K562 (cell line): ENCODE measurements around the gene TP53I13. TPM values are rescaled to one million over a fixed set of nuclear protein-coding genes. Genes with fewer than 3 reads are reported as not detected.

Experiments used
- ATAC-seq: fragments of 200-7000 bp; cut with Tn5 transposase; 3 replicates; pipeline ENCODE4 v1.9.1; 2020; ENCODE audit warnings: moderate library complexity
- BruUV-seq: library from RNA; stranded (reverse); fragments of 400-500 nt; replicated peaks from 2 replicates; lab custom pipeline; 2021; lab: Mats Ljungman, UMichigan
- CTCF ChIA-PET: fragments of 300-600 bp; formaldehyde crosslinking; extraction: SDS; loops from one replicate; lab custom pipeline; 2021; ENCODE audit warnings: low intra/inter-chr PET ratio; lab: Yijun Ruan, JAX
- POLR2A ChIA-PET: fragments of 300-600, 350-650 bp; sonication (Branson Sonifier 250); formaldehyde crosslinking; extraction: SDS; loops from one replicate; lab custom pipeline; 2021; ENCODE audit warnings: antibody characterized with exemption, inconsistent platforms; lab: Yijun Ruan, JAX
- DNase-seq, 4 experiments: peaks; one replicate each; pipeline versions ENCODE4 v3.0.0 to v3.0.0-alpha.2; 2011 to 2018; ENCODE audit warnings: low spot score in 3 of 4, mixed read lengths in 3 of 4; ENCODE audit errors: extremely low read depth in 1 of 4
- FAIRE-seq: peaks from 2 replicates; lab custom pipeline; 2011; peaks lifted over from hg19 to GRCh38; lab: Jason Lieb, UNC
- H2AFZ ChIP-seq: 2 replicates; pipeline ENCODE4 v1.6.0; 2011; ENCODE audit warnings: low read depth, low read length, control low read depth, inconsistent platforms
- H3K27ac ChIP-seq: fragments of 200-600 bp; 3 replicates; pipeline ENCODE4 v1.8.0; 2011; ENCODE audit warnings: low read depth, mild to moderate bottlenecking, control low read depth, inconsistent platforms, low read length, moderate library complexity, mixed read lengths; ENCODE audit errors: extremely low read depth
- H3K27me3 ChIP-seq, 2 experiments: fragments of 300-600 bp in 1 of 2; 2 replicates in 1 of 2; 3 replicates in 1 of 2; pipeline versions ENCODE4 v1.6.0 to v1.8.0; 2011; ENCODE audit warnings: inconsistent platforms in 2 of 2, low read length in 2 of 2, mild to moderate bottlenecking in 1 of 2, mixed read lengths in 1 of 2, moderate library complexity in 1 of 2; ENCODE audit not compliant: control insufficient read depth in 2 of 2, insufficient read depth in 2 of 2
- H3K36me3 ChIP-seq: fragments of 300-600 bp; 3 replicates; pipeline ENCODE4 v1.8.0; 2011; ENCODE audit warnings: mild to moderate bottlenecking, low read length, inconsistent platforms; ENCODE audit not compliant: control insufficient read depth, insufficient read depth
- H3K4me1 ChIP-seq, 2 experiments: fragments of 200-600 bp in 1 of 2; replicated peaks in 1 of 2; 2 replicates in 1 of 2; 3 replicates in 1 of 2; pipeline versions ENCODE4 v1.5.1 to v1.8.0; 2011; ENCODE audit warnings: inconsistent platforms in 2 of 2, low read length in 2 of 2, mild to moderate bottlenecking in 1 of 2, mixed read lengths in 1 of 2, moderate library complexity in 1 of 2; ENCODE audit not compliant: control insufficient read depth in 2 of 2, insufficient read depth in 2 of 2
- H3K4me2 ChIP-seq: 2 replicates; pipeline ENCODE4 v1.6.1; 2011; ENCODE audit warnings: low read length, control low read depth, inconsistent platforms, mixed read lengths; ENCODE audit not compliant: insufficient read depth
- H3K4me3 ChIP-seq: fragments of 200-600 bp; sonication (generic), shearing (Covaris generic); 2 replicates; pipeline ENCODE4 v1.5.1; 2016; ENCODE audit warnings: control low read depth, inconsistent platforms
- H3K79me2 ChIP-seq: fragments of 200-600 bp; 3 replicates; pipeline ENCODE4 v1.8.0; 2011; ENCODE audit warnings: low read length, inconsistent platforms; ENCODE audit not compliant: control insufficient read depth, insufficient read depth
- H3K9ac ChIP-seq, 2 experiments: 2 replicates each; pipeline versions ENCODE4 v1.6.0 to v1.6.1; 2011; ENCODE audit warnings: low read depth in 2 of 2, low read length in 2 of 2, control low read depth in 1 of 2, inconsistent platforms in 1 of 2, mild to moderate bottlenecking in 1 of 2, mixed read lengths in 1 of 2; ENCODE audit not compliant: insufficient read depth in 1 of 2
- H3K9me1 ChIP-seq: one replicate; pipeline ENCODE4 v1.6.0; 2011; ENCODE audit warnings: inconsistent platforms, mild to moderate bottlenecking, low read length, moderate library complexity; ENCODE audit not compliant: control insufficient read depth, insufficient read depth
- H3K9me3 ChIP-seq: replicated peaks from 2 replicates; pipeline ENCODE4 v1.5.1; 2011; ENCODE audit warnings: low read depth, low read length, inconsistent platforms; ENCODE audit not compliant: control insufficient read depth, insufficient read depth
- H4K20me1 ChIP-seq: replicated peaks from 2 replicates; pipeline ENCODE4 v1.6.1; 2011; ENCODE audit warnings: low read length, inconsistent platforms, mixed read lengths; ENCODE audit not compliant: control insufficient read depth, insufficient read depth
- CREB3 ChIP-seq: fragments of 450-650 bp; conservative IDR thresholded peaks from 2 replicates; pipeline ENCODE4 v1.6.1; 2016; ENCODE audit warnings: missing genetic modification characterization, low read depth, mild to moderate bottlenecking, missing compliant biosample characterization, moderate library complexity
- MAX ChIP-seq: sonication (generic); formaldehyde crosslinking; IDR thresholded peaks from 2 replicates; pipeline ENCODE4 v1.9.0; 2022; ENCODE audit warnings: mild to moderate bottlenecking, missing genetic modification reagents
- PRDM10 ChIP-seq: fragments of 450-650 bp; IDR thresholded peaks from 2 replicates; pipeline ENCODE4 v1.6.1; 2018; ENCODE audit not compliant: partially characterized antibody
- RB1 ChIP-seq: fragments of 450-650 bp; IDR thresholded peaks from 2 replicates; pipeline ENCODE4 v1.6.1; 2017; ENCODE audit warnings: low read depth, mild to moderate bottlenecking
- RFX7 ChIP-seq: fragments of 250-450 bp; sonication (Bioruptor Pico); IDR thresholded peaks from 2 replicates; pipeline ENCODE4 v1.5.1; 2021; ENCODE audit warnings: mild to moderate bottlenecking
- SMAD1 ChIP-seq: fragments of 150-350 bp; IDR thresholded peaks from 2 replicates; pipeline ENCODE4 v1.6.1; 2014; ENCODE audit warnings: low read length, low read depth; ENCODE audit not compliant: partially characterized antibody
- SNAPC5 ChIP-seq: fragments of 250-450 bp; sonication (Bioruptor Pico); IDR thresholded peaks from 2 replicates; pipeline ENCODE4 v1.8.0; 2021; ENCODE audit warnings: moderate library complexity, mild to moderate bottlenecking, inconsistent platforms
- TCFL5 ChIP-seq: fragments of 250-450 bp; sonication (Bioruptor Pico); conservative IDR thresholded peaks from 2 replicates; pipeline ENCODE4 v1.6.1; 2021; ENCODE audit warnings: mild to moderate bottlenecking, moderate library complexity, matching md5 sums
- ZFPM2 ChIP-seq: fragments of 250-450 bp; sonication (Bioruptor Pico); IDR thresholded peaks from 2 replicates; pipeline ENCODE4 v1.5.1; 2022; ENCODE audit warnings: mild to moderate bottlenecking
- ZNF197 ChIP-seq: fragments of 200-800 bp; sonication (Bioruptor generic); IDR thresholded peaks from 2 replicates; pipeline ENCODE4 v1.6.1; 2016; ENCODE audit warnings: low read depth, missing genetic modification characterization, missing compliant biosample characterization
- ZNF316 ChIP-seq: fragments of 450-650 bp; IDR thresholded peaks from 2 replicates; pipeline ENCODE4 v1.6.1; 2016
- ZNF699 ChIP-seq: fragments of 250-450 bp; sonication (Bioruptor Pico); IDR thresholded peaks from 2 replicates; pipeline ENCODE4 v1.8.0; 2021; ENCODE audit warnings: mild to moderate bottlenecking, moderate library complexity; ENCODE audit not compliant: insufficient replicate concordance
- WGBS: fragments of 100-300 bp; shearing (Covaris generic); methylation state at CpG from one replicate; pipeline ENCODE4 v1.1.6; 2016; ENCODE audit warnings: low coverage, mixed read lengths; ENCODE audit not compliant: insufficient coverage; ENCODE audit errors: missing lambda C conversion rate; 5-methylcytosine and 5-hydroxymethylcytosine counted together
- in situ Hi-C: fragments of 300-500 bp; cut with MboI; formaldehyde crosslinking; loops from 4 replicates; pipeline ENCODE4 v1.15.0; 2018; ENCODE audit warnings: inconsistent platforms, mixed read lengths
- intact Hi-C: fragments of 100-400 bp; cut with micrococcal nuclease; formaldehyde crosslinking; loops from 2 replicates; pipeline ENCODE4 v1.14.2; 2022
- polyA plus RNA-seq, 8 experiments: library from polyadenylated mRNA; depleted of rRNA in 4 of 8; stranded (reverse) in 5 of 8; unstranded in 3 of 8; fragments of >200 nt; fragmentation: Nextera tagmentation in 2 of 8; fragmentation: Illumina TruSeq in 1 of 8; extraction: Ambion mirVana in 2 of 8; extraction: Trizol in 1 of 8; gene quantifications; 2 replicates each; pipeline versions ENCODE4 v1.2.1 to v1.2.3, GENCODE V29; 2011 to 2014; ENCODE audit warnings: inconsistent platforms in 1 of 8, missing spikeins in 1 of 8
- total RNA-seq, 7 experiments: library from RNA; depleted of rRNA in 6 of 7; stranded (reverse); fragments of >200 nt in 6 of 7; fragmentation: Illumina TruSeq in 2 of 7; extraction: Trizol in 2 of 7; gene quantifications; 2 replicates each; pipeline versions ENCODE4 v1.2.1 to v1.2.3, GENCODE V29; 2011 to 2021; ENCODE audit warnings: low replicate concordance in 1 of 7
- TF ChIP-seq, protein P1 (sequence below): sonication (generic); formaldehyde crosslinking; IDR thresholded peaks from 2 replicates; pipeline ENCODE4 v1.8.0; 2022; ENCODE audit warnings: missing genetic modification reagents, mild to moderate bottlenecking, borderline replicate concordance

Gene TP53I13
- total and polyA plus RNA-seq, 9 of the 15 experiments (the other 6 are each of a cell fraction or from before 2014, with no cell fraction given) = 0.08 to 28.3 (median 9.1) TPM

DNA sequence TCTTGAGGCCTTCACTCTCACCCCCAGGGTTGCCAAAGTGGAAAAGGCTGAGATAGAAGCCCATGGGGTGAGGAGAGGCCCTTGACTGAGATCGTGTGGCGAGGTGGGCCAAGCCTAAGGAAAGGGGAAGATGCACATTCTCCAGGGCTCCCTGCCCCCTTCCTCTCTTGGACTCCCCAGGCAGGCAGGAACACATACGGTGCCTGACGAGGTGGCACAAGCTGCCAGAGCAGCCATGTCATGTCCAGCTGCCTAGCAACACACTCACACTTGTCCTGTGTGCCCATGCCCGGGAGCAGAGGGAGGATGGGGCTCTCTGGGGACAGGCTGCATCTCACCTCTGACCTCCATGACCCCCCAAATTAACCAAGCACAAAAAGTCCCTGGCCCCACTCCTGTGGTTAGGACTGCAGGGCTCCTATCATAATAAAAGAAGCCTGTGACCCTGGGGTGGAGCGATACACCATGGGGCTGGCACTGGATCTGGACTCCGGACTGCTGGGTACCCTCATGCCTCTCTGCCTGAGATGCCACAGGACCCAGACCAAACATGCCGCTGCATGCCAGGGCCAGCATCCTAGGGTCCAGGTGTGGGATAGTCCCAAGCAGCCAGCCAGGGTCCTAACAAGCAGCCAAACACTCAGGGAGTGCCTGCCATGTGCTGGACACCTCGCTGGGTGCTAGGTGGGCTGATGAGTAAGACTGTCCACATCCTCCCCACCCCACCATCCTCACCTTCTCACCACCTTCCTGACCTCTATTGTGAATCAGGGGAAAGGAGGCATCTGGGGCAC, 18.4 kb downstream of the TP53I13 start:
- Histone ChIP-seq H3K4me2 (no peak overlapping the region), H4K20me1 (no peaks in the 10 kb centered on the region; the same call in 1 of the 2 replicates), H3K9ac (peak overlapping the region in 1 of 2 experiments; percentile 60; a peak in 2 of 4 replicates), H3K27me3 (no peaks in the 10 kb centered on the region), H3K4me3 (no peak overlapping the region), H3K36me3 (peaks cover 10% of the 10 kb centered on the region; the same call in 1 of the 3 replicates), H2AFZ (no peak overlapping the region), H3K9me1 (peaks cover 2% of the 10 kb centered on the region), H3K79me2 (peaks cover 24% of the 10 kb centered on the region), H3K27ac (no peak overlapping the region), H3K9me3 (no peaks in the 10 kb centered on the region), H3K4me1 (peaks cover 31 to 64% of the 10 kb centered on the region in 2 experiments)
- FAIRE-seq (no peak), ATAC-seq (no peak), DNase-seq (no peak)
- ChIA-PET CTCF (no interaction called here), POLR2A (interaction anchor here (0.6 to 3.8 kb wide), 4 partner anchors 10 to 42 kb away, joined by 3 to 25 read pairs (median 4); no protein-coding TSS in a partner anchor)
- WGBS = 74% methylated on average over 7 of the region's 9 CpGs
- intact Hi-C loops = no loop called here
- BruUV-seq = TSS peak; percentile 35
- TF ChIP-seq RB1 = no peak
- TF ChIP-seq RFX7 (CRISPR knock-in tag) = no peak
- TF ChIP-seq SMAD1 = no peak
- TF ChIP-seq ZNF316 = no peak
- TF ChIP-seq PRDM10 = no peak
- no peak for TF ChIP-seq ZFPM2 (CRISPR knock-in tag)
- TF ChIP-seq, protein P1, sequence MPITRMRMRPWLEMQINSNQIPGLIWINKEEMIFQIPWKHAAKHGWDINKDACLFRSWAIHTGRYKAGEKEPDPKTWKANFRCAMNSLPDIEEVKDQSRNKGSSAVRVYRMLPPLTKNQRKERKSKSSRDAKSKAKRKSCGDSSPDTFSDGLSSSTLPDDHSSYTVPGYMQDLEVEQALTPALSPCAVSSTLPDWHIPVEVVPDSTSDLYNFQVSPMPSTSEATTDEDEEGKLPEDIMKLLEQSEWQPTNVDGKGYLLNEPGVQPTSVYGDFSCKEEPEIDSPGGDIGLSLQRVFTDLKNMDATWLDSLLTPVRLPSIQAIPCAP (CRISPR knock-in tag) = no peak
- no peak for TF ChIP-seq MAX (CRISPR knock-in tag)
- no peak for TF ChIP-seq TCFL5 (CRISPR knock-in tag)
- no peak for TF ChIP-seq SNAPC5 (CRISPR knock-in tag)
- no peak for TF ChIP-seq ZNF699 (CRISPR knock-in tag)
- no peak for TF ChIP-seq CREB3 (tag)
- TF ChIP-seq ZNF197 (CRISPR knock-in tag) = no peak
- in situ Hi-C loops = no loop called here
